T-helper 1 cell treated with Interleukin-12 subunit alpha and Interleukin-12 subunit beta and Interleukin-4 antibody, amounts not matched to agents 30 ng/mL and 1 ng/mL, for 36 hours (primary cell): ENCODE results near the gene ADAMTS2. TPM values are rescaled to one million over a fixed set of nuclear protein-coding genes. Genes with fewer than 3 reads are reported as not detected.

Source experiments
- intact Hi-C: fragments of 100-400 bp; cut with micrococcal nuclease; formaldehyde crosslinking; loops from one replicate; pipeline ENCODE4 v1.15.1; 2024
- total RNA-seq: library from RNA; stranded (reverse); gene quantifications from 2 replicates; pipeline ENCODE4 v1.2.3, GENCODE V29; 2022

ADAMTS2 gene
- not detected in 2 replicates for total RNA-seq

DNA sequence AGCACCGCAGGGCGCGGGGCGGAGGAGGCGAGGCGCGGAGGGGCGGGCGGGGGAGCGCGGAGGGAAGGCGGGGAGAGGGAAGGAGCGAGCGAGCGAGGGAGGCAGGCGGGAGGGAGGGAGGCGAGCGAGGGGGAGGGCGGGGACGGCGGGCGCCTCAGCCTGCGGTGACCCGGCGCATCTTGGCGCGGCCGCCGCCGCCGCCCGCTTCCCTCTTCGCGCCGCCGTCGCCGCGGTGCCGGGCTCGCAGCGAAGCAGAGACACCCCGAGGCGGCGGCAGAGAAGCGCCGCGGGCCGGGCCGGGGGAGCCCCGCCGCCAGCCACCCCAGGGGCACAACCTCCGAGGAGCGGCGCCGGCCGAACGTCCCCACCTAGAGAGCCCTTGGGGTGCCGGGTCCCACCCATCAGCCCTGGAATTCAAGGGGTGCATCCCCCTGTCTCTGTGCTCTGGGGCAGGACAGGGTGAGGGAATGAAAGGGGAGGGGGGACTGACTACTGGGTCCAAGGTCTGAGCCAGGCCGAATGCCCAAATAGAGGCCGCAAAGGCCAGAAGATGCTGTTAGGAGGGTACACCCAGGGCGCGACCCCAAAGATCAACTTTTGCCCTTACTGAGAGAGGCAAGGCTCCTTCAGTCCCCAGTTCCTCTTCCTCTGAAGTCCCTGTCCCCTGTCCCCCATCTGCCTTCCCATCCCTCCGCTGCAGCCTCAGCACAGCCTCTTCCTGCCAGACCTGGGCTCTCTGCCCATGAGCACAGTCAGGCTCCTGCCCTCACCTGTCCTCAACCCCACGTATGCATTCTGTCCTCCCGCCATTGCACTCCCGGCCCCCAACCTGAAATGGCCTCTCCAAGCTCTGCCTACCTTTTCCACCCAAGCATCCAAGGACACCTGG, at the start of gene ADAMTS2:
TSS of gene ADAMTS2 (minus strand) at position 29 of the 889 bp plus-strand sequence. CDS start 133 bp downstream, outside the sequence.
- intact Hi-C loops, result no loop called here

DNA sequence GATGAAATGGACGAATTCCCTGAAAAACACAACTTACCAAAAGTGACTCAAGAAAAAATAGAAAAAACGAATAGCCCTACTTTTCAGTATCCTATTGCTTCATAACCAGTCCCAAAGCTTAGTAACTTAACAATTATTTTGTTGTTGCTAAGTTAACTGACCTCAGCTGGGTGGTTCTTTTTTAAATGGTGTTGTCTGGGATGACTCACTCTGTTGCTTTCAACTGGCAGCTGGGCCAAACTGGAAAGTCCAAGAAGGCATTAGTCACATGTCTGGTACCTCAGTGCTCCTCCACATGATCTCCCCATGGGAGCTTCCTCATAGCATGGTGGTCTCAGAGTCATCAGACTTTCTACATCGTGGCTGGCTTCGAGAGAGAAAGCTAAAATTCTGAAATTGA, 47.8 kb upstream of the ADAMTS2 start:
- intact Hi-C loops, result no loop called here

DNA sequence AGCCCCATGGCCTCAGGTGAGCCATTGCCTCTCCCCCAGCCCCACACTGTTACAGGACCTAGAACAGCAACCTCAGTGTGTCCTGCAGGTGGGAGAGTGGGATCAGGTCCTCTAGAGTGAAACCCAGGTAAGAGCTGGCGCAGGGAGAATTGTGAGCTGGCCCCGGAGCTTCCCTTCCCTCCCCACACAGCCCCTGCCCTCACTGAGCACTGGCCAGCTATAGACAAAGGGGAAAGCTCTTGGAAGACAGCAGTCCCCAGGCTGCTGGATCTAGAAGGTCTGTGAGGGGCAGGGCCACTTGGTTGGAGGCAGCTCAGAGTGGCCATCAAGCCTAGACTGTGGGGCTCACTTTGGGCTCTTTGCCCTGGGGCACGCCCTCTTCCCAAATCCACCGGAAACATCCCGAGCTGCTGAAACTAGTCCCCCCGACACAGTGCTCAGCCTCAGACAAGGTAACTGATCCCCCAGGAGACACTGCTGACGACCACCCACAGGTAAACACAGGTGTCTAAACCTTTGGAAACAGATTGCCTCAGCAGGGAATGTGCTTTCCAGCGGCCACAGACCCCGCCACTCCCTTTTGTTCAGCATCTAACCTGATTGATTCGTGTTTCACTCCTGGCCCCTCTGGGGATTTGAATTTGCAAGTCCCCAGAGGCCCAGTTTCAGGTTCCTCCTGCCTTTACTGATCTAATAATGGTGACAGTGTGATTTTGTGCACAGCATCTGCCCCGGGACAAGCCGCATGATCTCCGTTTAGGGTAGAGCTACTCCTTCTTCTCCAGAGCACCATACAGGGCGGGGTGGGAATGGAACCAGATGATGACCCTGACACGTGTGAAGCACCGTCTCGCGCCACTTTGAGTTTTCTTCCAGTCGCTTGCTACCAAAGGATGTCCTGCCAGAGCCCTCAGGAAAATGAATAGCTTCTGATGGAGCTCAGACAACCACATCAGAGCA, 42.2 kb upstream of the ADAMTS2 start:
- intact Hi-C loops, result no loop called here

DNA sequence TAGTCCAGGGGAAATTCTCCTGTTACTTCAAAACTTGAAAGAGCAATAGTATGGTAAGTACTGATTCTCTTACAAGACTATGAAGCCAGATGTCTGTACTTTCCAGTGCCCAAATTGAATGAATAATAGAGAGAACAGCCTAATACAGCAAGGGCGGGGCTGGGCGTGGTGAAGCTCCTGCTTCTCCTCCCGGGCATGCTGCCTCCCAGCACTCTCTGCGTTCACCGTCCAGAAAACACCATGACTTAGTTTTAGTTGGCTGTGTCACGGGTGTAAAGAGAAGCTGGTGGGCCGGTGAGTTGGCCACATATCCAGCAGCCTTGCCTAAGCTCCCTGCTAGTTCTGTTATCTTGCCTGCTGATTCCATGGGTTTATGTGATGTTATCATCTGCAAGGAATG, 40.7 kb upstream of the ADAMTS2 start:
- intact Hi-C loops, result no loop called here

DNA sequence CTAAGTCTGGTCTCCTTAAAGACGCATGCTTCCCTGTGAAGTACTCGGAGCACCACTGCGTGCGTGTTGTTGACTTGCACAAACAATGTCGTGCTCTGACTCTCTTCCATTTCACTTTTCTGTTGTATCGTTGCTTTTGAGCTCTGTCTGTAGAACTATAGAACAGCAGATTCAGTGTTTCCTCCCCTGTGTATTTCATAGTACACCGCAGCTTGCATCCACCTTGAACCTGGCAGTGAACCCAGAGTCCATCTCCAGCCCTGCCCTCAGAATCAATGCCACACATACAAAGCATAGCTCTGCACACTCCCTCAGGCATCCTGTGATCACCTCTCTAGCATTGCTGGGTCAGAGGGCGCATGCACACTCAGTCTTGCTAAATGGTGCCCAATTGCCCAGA, 37.2 kb upstream of the ADAMTS2 start:
- intact Hi-C loops, result no loop called here

DNA sequence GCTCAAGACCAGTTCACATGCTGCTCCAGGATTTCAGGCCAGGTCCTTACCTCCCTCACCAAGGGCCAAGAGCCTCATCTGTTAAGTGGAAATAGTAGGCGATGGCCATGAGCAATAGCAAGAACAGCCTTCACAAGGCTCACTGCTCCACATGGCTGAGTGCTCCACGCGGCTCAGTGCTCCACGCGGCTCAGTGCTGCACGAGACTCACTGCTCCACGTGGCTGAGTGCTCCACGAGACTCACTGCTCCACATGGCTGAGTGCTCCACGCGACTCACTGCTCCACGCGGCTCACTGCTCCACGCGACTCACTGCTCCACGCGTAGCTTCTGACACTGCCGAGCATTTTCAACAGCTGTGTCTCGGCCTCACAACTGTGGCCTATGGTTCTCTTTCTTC, 36.4 kb upstream of the ADAMTS2 start:
- intact Hi-C loops, result no loop called here

DNA sequence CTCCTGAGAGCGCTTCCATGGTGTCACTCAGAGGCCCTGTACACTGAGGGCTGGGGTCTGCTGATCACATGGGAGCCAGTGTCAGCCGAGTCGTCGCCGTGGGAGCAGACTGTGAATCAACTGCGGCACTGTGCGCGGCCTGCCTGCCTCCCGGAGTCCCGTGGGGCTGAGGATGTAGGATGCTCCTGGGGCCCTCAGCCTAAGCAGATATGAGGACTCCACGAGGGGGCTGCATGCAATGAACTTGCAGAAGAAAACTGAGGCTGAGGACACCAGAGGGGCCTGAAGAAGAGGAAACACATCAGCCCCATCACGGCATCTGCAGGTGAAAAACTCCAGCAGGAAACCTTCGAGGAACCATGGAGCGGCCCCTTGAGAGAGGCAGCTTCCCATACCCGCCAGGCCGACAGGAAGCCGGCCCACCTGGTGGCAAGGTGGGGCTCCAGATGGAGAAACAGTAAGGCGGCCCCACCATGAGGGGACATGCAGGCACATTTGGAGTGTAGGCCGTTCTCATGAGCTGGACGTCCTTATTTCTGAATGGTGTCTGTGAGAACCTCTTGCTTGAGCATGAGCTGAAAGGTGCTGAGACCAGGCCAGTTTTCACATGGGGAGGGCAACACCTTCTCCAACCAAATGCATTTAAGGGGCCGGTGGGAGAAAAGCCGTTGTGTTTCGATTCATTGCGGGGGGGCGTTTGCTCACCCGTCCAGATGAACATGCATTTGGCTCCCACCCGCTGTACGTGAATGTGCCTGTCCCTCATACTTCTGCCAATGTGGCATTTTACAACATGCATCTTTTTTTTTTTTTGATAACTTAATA, 35.2 kb upstream of the ADAMTS2 start:
- intact Hi-C loops, result no loop called here

DNA sequence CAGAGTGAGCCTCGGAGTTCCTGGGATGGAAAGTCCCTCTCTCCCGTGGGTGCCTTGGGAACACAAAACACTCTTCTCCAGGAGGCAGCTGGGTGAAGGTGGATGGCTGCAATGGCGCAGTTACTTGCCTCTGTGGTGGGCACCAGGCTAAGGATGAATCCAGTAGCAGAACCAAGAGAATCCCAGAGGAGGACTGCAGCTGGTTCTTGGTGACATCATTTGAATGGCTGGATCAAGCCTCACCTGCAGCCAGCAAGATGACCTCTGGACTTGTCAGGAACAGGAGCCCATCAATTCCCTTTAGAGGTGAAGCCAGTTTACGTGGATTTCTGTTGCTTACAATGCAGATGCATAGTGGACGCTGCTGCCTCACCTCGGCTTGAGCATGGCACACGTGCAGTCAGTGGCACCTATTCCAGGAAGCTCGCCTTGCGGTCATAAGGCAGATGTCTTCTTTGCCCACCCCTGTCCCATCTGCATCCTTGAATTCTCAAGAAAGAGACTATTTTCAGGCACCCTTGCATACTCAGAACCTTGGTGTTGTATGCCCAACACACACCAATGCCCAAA, 34.1 kb upstream of the ADAMTS2 start:
- intact Hi-C loops, result no loop called here

DNA sequence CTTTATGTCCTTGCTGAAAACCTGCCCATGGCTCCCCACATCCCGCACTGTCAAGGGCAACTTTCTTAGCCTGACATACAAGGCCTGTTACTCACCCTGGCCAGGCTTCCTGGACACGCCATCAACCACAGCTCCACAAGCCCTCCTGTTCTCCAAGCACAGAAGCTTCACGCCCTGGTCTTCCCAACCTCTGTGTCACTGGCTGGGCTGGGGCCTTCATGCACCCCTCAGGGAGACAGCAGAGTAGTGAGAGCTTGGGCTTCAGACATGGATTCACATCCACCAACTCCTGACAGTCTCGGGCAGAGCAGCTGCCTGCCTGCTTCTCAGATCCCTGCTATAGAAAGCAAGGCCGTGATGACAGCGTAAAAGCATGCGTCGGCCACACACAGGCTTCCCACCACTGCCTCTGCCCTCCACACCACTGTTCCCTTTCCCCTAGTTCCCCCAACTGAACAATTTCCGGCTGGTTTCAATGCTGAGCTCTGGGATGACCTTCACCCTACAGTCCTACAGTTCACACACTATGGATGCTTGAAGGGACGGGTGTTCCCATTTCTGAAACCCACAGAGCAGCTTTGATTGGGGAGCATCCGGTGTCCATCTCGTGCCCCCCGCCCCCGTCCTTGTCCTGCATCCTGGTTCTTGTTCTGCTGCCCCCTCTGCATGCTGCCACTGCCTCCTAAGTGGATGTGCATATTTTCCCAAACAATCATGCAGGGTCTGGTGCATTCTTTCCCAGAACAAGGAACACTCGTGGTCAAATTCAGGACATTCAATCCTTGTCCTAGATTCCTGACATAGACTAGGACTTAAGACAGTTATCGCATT, 33.4 kb upstream of the ADAMTS2 start:
- intact Hi-C loops, result no loop called here

DNA sequence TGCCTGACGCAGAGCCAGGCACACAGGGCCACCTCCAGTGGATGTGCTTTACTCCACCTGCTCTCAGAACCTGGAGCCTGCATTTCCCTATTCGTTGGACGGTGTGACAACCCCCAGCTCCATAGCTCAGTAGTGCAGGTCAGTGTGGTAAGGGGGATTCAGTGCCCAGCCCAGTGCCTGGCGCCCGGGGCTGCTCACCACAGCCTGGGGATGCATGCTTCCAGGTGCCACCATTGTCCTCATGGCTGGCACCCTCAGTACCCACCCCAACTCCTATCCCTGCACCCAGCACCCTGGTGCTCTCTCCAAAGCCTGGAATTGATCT, 32.8 kb upstream of the ADAMTS2 start:
- intact Hi-C loops, result no loop called here

DNA sequence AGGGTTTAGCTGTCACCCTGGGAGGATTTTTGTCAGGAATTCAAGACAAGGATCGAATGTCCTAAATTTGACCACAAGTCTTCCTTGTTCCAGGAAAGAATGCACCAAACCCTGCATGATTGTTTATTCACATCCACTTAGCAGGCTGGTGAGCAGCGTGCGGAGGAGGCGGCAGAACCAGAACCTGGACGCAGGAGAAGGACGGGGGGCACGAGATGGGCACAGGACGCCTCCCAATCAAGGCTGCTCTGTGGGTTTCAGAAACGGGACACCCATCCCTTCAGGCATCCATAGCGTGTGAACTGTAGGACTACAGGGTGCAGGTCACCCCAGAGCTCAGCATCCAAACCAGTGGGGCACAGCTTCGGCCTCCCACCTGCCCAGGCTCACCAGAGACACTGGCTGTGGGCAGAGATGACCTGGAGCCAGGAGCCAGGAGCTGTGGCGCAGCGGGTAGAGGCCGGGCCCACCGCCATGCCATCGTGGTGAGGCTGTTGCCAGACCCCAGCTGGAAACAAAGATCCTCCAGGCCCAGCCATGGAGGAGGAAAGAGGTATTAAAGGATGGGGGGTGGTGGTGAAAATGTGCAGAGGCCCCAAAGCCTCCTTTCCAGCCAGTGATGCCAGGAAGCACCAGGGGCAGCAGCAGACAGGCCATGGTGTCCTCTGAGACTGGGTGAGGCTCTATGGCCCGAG, 32.3 kb upstream of the ADAMTS2 start:
- intact Hi-C loops, result no loop called here

DNA sequence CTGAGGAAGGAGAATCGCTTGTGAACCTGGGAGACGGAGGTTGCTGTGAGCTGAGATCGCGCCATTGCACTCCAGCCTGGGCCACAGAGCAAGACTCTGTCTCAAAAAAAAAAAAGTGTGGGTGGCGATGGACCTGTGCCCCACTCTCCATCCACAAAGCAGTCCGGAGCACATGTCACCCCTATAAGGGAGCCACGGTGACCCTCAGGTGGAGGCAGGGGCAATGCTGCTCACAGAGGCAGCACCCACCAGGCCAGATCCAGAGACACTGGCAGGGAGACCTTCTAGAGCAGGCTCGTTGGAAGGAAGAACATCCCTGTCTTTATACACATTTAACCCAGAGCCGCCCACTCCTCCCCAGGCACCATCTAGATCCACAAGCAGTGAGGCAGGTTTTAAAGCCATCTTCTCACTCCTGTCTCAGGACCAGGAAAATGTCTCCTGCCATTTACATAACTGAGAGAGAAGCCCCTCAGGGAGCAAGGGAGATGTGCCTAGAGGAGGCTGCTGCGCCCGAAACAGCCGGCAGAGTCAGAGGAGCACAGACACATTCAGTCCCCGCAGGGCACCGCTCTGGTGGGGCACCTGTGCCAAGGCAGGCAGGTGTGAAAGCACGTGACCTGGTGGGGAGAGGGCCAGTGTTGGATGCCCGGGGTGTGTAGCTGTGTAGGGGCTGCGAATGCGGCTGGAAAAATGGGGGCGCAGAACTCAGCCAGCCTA, 31.6 kb upstream of the ADAMTS2 start:
- intact Hi-C loops, result no loop called here

DNA sequence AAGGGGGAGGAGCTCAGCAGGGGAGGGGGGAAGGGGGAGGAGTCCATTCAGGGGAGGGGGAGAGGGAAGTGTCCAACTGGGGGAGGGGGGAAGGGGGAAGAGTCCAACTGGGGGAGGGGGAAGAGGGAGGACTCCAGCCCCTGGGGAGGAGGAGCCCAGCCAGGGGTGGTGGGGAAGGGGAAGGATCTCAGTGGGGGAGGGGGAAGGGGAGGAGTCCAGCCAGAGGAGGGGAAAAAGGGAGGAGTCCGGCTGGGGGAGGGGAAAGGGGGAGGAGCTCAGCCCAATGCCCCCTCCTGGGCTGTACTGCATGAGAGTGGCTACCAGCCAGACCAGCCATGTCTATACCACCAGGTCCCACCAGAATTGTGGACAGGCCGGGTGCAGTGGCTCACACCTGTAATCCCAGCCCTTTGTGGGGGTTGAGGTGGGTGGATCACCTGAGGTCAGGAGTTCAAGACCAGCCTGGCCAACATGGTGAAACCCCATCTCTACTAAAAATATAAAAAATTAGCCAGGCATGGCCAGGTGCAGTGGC, 30.6 kb upstream of the ADAMTS2 start:
- intact Hi-C loops, result no loop called here

DNA sequence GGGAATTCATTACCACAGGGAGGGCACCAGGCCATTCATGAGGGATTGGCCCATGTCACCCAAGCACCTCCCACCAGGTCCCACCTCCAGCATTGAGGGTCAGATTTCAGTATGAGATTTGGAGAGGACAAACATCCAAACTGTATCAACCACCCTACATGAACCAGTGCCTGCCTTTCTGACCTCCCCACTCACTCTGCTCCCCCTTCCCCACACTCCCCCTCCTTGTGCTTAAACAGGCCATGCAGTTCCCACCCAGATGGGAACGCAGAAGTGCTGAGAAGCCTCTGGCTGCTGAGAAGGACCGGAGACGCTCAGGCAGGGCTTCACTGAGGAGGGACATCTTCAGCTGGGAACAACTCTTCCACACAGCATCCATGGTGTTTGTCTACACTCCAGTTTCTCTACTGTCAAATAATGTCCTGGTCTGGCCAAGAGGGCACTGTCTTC, 30.0 kb upstream of the ADAMTS2 start:
- intact Hi-C loops, result no loop called here

DNA sequence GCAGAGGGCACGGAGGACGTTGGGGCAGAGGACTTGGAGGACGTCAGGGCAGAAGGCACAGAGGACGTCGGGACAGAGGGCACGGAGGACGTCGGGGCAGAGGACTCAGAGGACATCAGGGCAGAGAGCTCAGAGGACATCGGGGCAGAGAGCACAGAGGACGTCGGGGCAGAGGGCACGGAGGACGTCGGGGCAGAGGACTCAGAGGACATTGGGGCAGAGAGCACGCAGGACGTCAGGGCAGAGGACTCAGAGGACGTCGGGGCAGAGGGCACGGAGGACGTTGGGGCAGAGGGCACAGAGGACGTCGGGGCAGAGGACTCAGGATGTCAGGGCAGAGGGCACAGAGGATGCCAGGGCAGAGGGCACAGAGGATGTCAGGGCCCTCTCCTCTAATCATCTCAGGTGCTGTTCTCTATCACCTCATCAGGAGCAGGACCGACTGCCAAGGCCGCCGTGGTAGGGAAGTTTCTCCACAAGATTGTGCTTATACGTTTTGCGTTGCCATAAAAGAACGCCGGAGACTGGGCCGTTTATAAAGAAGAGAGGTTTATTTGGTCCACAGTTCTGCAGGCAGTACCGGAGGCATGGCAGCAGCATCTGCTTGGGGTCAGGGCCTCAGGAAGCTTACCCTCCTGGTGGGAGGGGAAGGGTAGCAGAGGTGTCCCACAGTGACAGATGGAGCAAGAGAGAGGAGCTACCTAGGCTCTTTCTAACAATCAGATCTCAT, 29.4 kb upstream of the ADAMTS2 start:
- intact Hi-C loops, result no loop called here

DNA sequence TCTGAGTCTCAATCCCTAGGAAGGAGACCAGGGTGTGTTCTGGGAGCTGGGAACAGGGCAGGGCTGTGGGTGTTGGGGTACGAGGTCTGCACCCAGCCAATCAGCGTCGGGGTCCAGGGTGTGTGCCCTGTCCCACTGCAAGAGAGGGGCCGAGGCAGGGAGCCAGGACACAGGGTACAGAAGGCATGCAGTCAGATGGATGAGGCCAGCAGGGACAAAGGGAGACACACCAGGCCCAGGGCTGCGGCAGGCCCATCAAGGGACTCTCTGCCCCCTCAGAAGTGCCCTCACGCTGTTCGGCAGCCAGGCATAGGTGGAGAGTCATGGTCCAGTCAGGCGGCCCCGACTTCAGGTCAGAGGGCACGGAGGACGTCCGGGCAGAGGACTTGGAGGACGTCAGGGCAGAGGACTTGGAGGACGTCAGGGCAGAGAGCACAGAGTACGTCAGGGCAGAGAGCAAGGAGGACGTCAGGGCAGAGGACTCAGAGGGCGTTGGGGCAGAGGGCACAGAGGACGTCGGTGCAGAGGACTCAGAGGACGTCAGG, 28.8 kb upstream of the ADAMTS2 start:
- intact Hi-C loops, result no loop called here

DNA sequence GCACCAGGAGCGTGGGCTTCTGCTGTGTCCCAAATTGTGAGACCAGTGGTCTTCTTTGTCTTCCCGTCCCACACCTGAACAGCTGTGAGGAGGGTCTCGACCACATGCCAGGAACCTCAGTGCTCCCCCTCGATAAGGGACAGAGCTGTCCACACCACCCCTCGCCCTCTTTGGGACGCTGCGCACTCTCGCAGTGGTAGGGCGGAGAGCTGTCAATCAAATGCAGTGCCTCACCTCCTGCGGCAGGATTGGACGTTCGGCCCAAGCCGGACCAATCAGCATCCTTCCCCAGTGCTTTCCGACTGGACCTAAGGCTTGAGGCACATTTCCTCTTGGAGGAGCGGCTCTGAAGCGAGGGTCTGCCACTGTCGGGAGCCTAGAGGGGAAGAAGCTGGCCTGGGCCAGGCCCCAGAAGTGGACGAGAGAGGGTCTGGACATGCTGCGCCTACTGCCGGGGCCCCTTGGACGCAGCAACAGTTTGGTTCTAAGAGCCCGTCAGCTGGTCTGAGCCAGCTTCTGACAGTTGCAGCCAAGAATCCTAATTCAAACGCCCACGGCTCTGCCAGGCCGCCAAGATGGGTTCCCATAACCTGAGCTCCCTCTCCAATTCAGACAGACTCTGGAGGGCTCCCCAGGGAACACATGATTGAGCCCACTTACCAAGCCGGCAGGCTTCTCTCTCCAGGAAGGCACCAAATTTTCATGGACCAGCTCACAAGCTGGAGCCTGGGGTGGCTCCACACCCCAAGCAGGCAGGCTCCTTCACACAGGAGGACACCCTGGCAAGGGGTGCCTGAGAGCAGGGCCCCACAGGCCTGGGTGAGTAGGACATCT, 28.1 kb upstream of the ADAMTS2 start:
- intact Hi-C loops, result no loop called here
